Measurements from ENCODE around the gene NCK2.
A peak's percentile ranks its signal among the peaks of the same experiment; 100 is the strongest.

Gene NCK2

DNA sequence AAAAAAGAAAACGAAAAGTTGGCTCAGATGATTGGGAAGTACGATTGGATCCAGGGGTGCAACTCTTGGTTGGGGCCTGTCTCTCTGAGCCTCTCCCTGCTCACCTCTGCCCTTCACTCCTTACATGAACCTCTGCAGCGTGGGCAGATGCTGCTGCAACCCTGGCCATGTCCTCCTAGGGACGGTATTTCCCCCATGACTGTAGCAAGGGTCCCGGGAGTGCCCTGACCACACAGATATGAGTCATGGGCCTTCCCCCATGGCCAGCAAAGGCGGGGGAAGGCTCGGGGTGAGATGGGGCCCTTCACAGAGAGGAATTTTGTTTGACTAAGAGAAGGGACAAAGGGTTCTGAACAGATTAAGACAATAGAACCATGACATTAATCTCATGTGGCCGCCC is 129.0 kb downstream of the NCK2 start:
- peak; percentile 5 for DNase-seq (ENCODE audit: extremely low read depth, low read depth)
- TF ChIP-seq, protein P1, sequence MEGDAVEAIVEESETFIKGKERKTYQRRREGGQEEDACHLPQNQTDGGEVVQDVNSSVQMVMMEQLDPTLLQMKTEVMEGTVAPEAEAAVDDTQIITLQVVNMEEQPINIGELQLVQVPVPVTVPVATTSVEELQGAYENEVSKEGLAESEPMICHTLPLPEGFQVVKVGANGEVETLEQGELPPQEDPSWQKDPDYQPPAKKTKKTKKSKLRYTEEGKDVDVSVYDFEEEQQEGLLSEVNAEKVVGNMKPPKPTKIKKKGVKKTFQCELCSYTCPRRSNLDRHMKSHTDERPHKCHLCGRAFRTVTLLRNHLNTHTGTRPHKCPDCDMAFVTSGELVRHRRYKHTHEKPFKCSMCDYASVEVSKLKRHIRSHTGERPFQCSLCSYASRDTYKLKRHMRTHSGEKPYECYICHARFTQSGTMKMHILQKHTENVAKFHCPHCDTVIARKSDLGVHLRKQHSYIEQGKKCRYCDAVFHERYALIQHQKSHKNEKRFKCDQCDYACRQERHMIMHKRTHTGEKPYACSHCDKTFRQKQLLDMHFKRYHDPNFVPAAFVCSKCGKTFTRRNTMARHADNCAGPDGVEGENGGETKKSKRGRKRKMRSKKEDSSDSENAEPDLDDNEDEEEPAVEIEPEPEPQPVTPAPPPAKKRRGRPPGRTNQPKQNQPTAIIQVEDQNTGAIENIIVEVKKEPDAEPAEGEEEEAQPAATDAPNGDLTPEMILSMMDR (IDR thresholded peaks at IDR 0.05; ENCODE audit: low read depth, low read length): no peak

DNA sequence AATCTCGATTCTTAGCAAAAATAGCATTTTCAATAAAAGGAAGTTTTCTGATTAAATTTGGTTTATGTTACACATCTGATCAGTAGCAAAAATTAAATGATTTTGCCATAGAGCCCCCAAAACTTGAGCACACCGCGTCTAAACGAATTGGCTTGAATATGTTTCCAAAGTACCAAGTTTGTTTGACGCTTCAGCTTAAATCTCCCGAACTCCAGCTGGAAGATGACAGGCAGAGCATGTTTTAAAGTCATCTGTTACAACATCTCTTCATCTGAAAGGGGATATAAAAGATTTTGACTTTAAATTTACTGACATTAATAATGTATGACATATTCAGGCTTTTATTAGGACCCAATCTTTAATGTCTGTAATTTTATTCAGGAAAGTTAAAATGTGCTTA is 129.8 kb downstream of the NCK2 start:
- TF ChIP-seq, protein P1 (IDR thresholded peaks at IDR 0.05; ENCODE audit: low read depth, low read length): no peak
- DNase-seq (ENCODE audit: extremely low read depth, low read depth): no peak

DNA sequence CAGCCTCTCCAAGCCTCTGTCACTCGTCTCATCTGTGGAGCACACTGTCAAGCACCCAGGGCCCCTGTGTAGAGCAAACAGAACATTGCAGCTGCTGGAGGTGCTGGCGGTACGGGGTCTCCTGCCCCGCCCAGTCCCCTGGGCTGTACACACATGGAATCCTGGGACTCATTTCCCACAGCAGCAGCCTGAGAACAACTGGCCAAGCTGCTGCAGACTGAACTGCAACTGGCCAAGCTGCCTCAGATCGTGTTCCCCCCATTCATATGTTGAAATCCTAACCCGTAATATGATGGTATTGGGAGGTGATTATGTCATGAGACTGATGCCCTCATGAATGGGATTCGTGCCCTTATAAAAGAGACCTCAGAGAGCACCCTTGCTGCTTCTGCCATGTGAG is 130.5 kb downstream of the NCK2 start:
- DNase-seq (ENCODE audit: extremely low read depth, low read depth): no peak
- TF ChIP-seq, protein P1 (IDR thresholded peaks at IDR 0.05; ENCODE audit: low read depth, low read length): no peak

DNA sequence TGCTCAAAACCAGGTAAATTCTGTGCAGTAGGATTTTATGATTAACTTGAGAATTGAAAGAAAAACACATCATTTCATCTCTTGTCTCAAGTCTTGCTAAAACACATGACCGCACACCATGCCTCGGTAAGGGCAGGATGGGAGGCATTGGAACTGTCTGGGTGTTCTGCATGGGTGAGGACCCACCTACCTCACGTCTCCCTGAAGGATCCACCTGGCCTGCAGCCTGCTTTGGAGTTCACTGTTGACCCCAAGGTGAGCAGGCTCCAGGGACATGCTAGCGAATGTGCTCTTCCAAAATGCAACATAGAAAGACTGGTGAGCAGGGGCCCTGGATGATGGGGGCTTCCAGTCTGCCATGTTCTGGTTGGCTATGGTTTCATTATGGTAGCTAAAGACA is 131.5 kb downstream of the NCK2 start:
- DNase-seq (ENCODE audit: extremely low read depth, low read depth): no peak
- TF ChIP-seq, protein P1 (IDR thresholded peaks at IDR 0.05; ENCODE audit: low read depth, low read length): no peak

DNA sequence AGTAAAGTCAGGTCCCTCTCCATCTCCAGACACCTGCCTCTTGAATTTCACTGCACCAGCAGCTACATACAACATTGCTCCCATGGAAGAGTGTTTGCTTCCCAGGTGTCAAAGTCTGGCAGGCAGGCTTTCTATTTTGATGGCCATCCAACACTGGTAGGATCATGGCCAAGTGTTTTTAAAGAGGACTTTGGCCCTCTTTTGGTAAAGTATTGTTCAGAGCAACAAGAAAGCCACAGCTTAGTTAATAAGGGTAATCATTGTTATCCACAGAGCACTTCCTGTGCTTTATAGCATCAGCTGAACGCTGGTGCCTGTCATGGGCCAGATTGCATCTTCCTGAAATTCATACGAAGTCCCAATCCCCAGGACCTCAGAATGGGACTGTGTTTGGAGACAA is 133.2 kb downstream of the NCK2 start:
- DNase-seq (ENCODE audit: extremely low read depth, low read depth): no peak

DNA sequence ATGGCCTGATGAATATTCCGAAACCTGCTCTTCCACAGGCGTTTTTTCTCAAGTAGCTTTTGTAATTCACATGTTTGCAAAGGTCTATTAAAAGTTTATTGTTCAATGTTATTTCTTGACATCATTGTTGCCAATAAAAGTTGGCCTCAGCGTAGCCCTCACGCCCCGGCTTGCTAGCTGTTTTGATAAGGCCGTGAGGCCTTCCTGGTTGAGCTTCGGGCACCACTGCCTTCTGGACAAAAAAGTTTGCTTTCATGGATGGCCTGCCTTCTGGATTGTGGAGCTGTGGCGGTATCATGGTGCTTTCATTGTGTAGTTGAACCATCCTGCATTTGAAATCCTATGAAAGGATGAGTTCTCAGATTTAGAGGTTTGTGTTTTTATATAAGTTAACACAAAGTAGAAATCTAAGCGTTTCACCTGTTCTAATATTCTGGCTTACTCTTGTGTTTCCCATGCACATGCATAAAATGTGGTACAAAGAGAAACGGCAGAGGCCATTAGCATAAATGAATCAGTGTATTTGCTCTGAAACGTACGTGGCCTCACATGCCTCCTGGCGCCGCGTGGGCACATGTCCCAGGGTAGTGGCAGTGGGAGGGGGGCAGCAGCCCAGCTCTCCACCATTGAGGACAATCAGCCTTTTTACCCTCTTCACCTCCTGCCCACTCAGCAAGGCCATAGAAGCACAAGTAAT is 134.5 kb downstream of the NCK2 start:
- TF ChIP-seq, protein P1 (IDR thresholded peaks at IDR 0.05; ENCODE audit: low read depth, low read length): no peak
- DNase-seq (ENCODE audit: extremely low read depth, low read depth): no peak

More for the DNA sequence above, 133.2 kb downstream of the NCK2 start:
- TF ChIP-seq, protein P1 (IDR thresholded peaks at IDR 0.05; ENCODE audit: low read depth, low read length): no peak

DNA sequence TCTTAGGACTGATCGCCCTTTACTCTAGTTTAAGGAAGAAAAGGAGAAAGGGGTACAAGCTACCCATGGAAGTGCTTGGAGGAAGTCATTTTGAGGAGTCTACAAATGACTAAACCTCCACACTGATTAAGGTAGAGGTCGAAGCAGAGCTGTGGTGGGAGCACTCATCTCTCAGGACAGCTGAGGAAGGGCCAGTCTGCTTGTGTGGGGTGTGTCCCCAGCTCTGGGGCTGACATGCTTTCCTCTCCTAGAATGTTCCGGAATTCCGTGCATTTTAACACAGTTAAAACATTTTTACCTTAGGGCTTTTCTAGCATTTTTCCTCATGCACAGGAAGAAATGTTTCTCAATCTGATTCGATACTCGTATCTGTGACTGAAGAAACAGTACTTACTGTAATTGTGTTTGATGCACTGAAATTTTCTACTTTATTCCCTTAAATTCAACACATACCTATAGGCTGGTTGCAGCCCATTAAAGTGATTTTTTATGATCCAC is 135.1 kb downstream of the NCK2 start:
- TF ChIP-seq, protein P1 (IDR thresholded peaks at IDR 0.05; ENCODE audit: low read depth, low read length): no peak
- no peak for DNase-seq (ENCODE audit: extremely low read depth, low read depth)

Data from AG09319 (cell line).